Fibroblast of villous mesenchyme (primary cell): ENCODE measurements around the gene ARL11. TPM values are rescaled to one million over a fixed set of nuclear protein-coding genes. Genes with fewer than 3 reads are reported as not detected.

Experiments used
- DNase-seq: peaks from one replicate; pipeline ENCODE4 v3.0.0-alpha.2; 2010; ENCODE audit warnings: low read depth
- H3K4me3 ChIP-seq: 2 replicates; pipeline ENCODE4 v1.5.1; 2011; ENCODE audit warnings: low read depth, mild to moderate bottlenecking, low read length
- total RNA-seq: library from RNA; depleted of rRNA; stranded (reverse); fragments of >200 nt; gene quantifications from 2 replicates; pipeline ENCODE4 v1.2.3, GENCODE V29; 2012
- TF ChIP-seq, protein P1 (sequence below): IDR thresholded peaks from 2 replicates; pipeline ENCODE4 v1.5.1; 2012; ENCODE audit warnings: low read depth, mild to moderate bottlenecking, low read length; ENCODE audit not compliant: insufficient read depth

Gene ARL11
- total RNA-seq, 1 donor: not detected

- DNase-seq: no peak
- no peak overlapping the region for H3K4me3 ChIP-seq
- TF ChIP-seq, protein P1, sequence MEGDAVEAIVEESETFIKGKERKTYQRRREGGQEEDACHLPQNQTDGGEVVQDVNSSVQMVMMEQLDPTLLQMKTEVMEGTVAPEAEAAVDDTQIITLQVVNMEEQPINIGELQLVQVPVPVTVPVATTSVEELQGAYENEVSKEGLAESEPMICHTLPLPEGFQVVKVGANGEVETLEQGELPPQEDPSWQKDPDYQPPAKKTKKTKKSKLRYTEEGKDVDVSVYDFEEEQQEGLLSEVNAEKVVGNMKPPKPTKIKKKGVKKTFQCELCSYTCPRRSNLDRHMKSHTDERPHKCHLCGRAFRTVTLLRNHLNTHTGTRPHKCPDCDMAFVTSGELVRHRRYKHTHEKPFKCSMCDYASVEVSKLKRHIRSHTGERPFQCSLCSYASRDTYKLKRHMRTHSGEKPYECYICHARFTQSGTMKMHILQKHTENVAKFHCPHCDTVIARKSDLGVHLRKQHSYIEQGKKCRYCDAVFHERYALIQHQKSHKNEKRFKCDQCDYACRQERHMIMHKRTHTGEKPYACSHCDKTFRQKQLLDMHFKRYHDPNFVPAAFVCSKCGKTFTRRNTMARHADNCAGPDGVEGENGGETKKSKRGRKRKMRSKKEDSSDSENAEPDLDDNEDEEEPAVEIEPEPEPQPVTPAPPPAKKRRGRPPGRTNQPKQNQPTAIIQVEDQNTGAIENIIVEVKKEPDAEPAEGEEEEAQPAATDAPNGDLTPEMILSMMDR: no peak
Measured at GRCh38 chr13:49676581-49677298, 48.4 kb downstream of the ARL11 start.

DNA sequence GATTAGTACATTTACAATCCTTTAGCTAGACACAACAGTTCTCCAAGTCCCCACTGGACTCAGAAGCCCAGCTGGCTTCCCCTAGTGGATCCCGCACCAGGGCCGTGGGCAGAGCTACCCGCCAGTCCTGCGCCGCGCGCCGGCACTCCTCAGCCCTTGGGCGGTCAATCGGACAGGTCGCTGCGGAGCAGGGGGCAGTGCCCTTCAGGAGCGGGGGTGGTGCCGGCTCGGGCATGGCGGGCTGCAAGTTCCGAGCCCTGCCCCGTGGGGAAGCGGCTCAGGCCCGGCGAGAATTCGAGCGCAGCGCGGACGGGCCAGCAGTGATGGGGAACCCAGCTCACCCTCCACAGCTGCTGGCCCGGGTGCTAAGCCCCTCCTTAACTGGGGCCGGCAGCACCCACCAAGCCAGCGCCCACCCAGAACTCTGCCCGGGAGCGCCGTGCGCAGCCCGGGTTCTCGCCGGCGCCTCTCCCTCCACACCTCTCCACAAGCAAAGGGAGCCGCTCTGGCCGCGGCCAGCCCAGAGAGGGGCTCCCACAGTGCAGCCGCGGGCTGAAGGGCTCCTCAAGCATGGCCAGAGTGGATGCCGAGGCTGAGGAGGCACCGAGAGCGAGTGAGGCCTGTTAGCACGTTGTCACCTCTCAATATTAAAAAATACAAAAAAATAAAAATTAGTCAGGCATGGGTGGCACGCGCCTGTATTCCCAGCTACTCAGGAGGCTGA lies 50.0 kb downstream of the ARL11 start:
- TF ChIP-seq, protein P1: no peak

DNA sequence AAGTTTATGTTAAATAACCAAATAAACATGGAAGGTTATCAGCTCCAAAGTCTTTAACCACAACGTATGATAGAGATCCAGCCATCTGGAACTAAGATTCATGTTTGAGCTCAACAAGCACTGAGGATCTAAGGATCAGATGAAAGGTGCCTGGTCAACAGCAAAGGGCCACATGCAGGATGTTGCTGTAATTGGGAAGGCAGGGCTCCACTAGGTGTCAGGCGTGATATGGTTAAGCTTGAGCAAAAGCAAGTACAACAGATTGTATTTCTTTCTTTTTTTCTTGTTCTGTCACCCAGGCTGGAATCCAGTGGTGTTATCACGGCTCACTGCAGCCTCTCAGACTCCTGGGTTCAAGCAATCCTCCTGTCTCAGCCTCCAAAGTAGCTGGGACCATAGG lies 50.9 kb downstream of the ARL11 start:
- no peak overlapping the region for H3K4me3 ChIP-seq
- peak; percentile 83 for DNase-seq
- TF ChIP-seq, protein P1: peak; percentile 45

More for the DNA sequence above, 50.0 kb downstream of the ARL11 start:
- no peak for DNase-seq
- no peak overlapping the region for H3K4me3 ChIP-seq

DNA sequence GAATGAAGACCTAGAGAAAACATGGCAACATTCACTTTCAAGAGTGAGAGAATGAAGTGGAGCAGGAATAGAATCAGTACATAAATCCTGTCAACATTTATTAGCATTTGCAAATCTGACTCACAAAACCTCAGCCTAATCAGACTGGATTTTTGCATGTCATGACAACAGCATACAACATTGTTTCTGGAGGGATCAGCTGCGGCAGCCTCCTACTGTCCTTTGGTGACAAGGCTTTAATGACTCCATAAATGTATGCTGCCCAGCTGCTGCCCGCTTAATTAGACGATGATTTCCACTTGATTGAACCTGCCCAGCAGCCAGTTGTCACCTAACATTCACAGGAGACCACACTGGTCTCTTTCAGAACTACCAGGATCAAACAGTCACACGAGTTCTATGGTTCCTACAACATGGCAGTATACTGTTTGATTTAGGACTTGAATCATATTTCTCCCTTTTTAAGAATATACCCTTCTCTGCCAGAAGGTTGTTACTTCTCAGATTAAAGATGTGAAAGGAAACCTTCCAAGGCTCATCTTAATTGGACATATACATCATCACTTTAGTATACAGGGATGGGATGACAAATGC lies 53.6 kb downstream of the ARL11 start:
- H3K4me3 ChIP-seq: no peak overlapping the region
- TF ChIP-seq, protein P1: no peak
- DNase-seq: peak; percentile 72

Other genes with a start within 250 kb of the ARL11 start
- 10.3 and 15.1 TPM in 2 replicates for gene CAB39L, start 184.4 kb upstream of the ARL11 start, total RNA-seq
- 11.9 and 16.4 TPM in 2 replicates for gene SETDB2, start 184.2 kb upstream of the ARL11 start, total RNA-seq
- 21.6 and 27.6 TPM in 2 replicates for gene PHF11, start 132.6 kb upstream of the ARL11 start, total RNA-seq
- 17.4 and 25.5 TPM in 2 replicates for gene RCBTB1, start 42.9 kb upstream of the ARL11 start, total RNA-seq
- 39.7 and 52.5 TPM in 2 replicates for gene EBPL, start 63.0 kb downstream of the ARL11 start, total RNA-seq
- gene KPNA3, start 164.2 kb downstream of the ARL11 start, total RNA-seq: 26.1 and 36.7 TPM in 2 replicates